GM18526 (cell line): ENCODE measurements around the gene PHYHD1.

Source experiments
- POLR2A ChIP-seq: IDR thresholded peaks from 3 replicates; pipeline ENCODE4 v1.6.1; 2011; ENCODE audit not compliant: insufficient read length; ENCODE audit errors: extremely low read depth

Gene PHYHD1

GRCh38 chr9:128920381-128921058 lies at the start of gene PHYHD1:
Gene PHYHD1, plus strand, starts transcription at chr9:128920982. Its CDS starts 1,342 bp downstream, at chr9:128922324.
- TF ChIP-seq POLR2A, result no peak

- no peak for TF ChIP-seq POLR2A
Measured at GRCh38 chr9:128877852-128878251, 42.9 kb upstream of the PHYHD1 start.

GRCh38 chr9:128881884-128882676 lies 38.7 kb upstream of the PHYHD1 start, which contains the start of the genes KYAT1 and LRRC8A:
Gene KYAT1, minus strand, starts transcription at chr9:128881950. Its CDS starts 36,545 bp downstream, at chr9:128845405.
Gene LRRC8A, plus strand, starts transcription at chr9:128882133. Its CDS starts 25,032 bp downstream, at chr9:128907165.
- peak; percentile 61 for TF ChIP-seq POLR2A

GRCh38 chr9:128882677-128883603 lies 37.8 kb upstream of the PHYHD1 start:
- TF ChIP-seq POLR2A, result no peak

GRCh38 chr9:128884164-128884563 lies 36.6 kb upstream of the PHYHD1 start:
- no peak for TF ChIP-seq POLR2A

GRCh38 chr9:128885376-128885775 lies 35.4 kb upstream of the PHYHD1 start:
- TF ChIP-seq POLR2A, result no peak

- no peak for TF ChIP-seq POLR2A
Measured at GRCh38 chr9:128885798-128886197, 35.0 kb upstream of the PHYHD1 start.

- TF ChIP-seq POLR2A, result no peak
Measured at GRCh38 chr9:128886211-128886891, 34.4 kb upstream of the PHYHD1 start.

- TF ChIP-seq POLR2A, result no peak
Measured at GRCh38 chr9:128887049-128887448, 33.7 kb upstream of the PHYHD1 start.

GRCh38 chr9:128887914-128888350 lies 32.9 kb upstream of the PHYHD1 start:
- TF ChIP-seq POLR2A, result no peak

GRCh38 chr9:128891321-128892220 lies 29.2 kb upstream of the PHYHD1 start:
- no peak for TF ChIP-seq POLR2A

- TF ChIP-seq POLR2A, result no peak
Measured at GRCh38 chr9:128892221-128892921, 28.4 kb upstream of the PHYHD1 start.

- no peak for TF ChIP-seq POLR2A
Measured at GRCh38 chr9:128893354-128893753, 27.4 kb upstream of the PHYHD1 start.
